ENCODE measurements around the gene FADS2. TPM values are rescaled to one million over a fixed set of nuclear protein-coding genes. Genes with fewer than 3 reads are reported as not detected.

FADS2 gene
- polyA plus RNA-seq, 1 experiment, result 327 TPM

DNA sequence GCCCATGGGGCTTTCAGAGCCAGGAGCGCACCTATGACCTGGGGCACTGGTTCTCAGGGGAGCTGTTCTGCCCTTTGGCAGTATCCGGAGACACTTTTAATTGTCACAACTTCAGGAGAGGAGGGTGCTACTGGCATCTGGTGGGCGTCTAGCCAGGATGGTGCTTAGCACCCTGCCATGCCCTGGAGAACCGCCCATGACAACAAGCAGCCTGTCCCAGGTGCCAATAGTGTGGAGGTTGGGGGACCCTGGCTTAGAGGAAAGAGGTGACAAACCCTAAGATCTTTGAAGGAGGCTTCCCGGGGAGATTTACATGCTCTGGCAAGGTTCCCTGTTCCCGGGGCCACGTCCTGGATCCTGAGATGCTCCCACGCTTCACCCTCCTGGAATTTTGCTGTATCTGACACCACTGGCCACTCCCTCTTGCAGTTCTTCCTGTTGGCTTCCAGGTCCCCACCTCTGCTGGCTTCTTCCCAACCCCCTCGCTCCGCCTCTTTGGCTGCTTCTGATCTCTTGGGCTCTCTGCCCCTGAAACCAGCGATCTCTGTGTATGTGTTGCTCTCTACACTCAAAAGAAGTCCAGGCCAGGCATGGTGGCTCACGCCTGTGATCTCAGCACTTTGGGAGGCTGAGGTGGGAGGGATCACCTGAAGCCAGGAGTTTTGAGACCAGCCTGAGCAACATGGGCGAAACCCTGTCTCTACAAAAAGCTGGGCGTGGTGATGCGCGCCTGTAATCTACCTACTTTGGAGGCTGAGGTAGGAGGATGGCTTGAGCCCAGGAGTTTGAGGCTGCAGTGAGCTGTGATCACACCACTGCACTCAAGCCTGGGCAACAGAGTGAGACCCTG lies 32.2 kb downstream of the FADS2 start:
- ChIA-PET CTCF (interaction anchor here (0.6 to 0.8 kb wide), 2 partner anchors 20 to 222 kb away, joined by 3 to 5 read pairs; no protein-coding TSS in a partner anchor), POLR2A (no interaction called here)

DNA sequence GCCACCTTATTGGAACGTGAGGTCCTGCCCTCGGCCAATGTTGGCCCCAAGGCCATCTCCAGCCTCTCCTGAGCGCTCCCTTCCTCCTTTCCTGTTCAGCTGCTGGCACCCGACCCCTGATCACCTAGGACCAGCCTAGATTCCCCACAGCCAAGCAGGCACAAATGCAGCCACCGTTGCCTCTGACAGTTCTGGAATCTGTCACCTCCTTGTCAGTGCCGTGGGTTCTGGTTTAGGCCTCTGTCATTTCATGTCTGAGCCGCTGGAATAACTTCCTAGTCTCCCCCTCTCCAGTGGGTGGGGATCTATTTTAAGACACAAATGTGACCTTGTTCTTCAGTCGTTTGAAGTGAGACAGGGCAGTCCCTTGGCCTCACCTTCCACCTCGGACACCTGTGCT lies 33.5 kb downstream of the FADS2 start:
- CTCF ChIA-PET, result interaction anchor here (1.2 to 2.6 kb wide), 2 partner anchors 9 to 37 kb away, joined by 4 to 12 read pairs; no protein-coding TSS in a partner anchor
- DNase-seq (ENCODE audit: low read depth), result no peak
- peaks cover 45% of the 10 kb centered on the region for H3K36me3 ChIP-seq (ENCODE audit: control insufficient read depth, insufficient read depth, low read length)
- H3K4me3 ChIP-seq (ENCODE audit: low read depth, low read length), result no peak overlapping the region
- POLR2A ChIA-PET, result no interaction called here
- H3K27me3 ChIP-seq (ENCODE audit: control insufficient read depth, insufficient read depth, low read length), result no peaks in the 10 kb centered on the region
- TF ChIP-seq, protein P1, sequence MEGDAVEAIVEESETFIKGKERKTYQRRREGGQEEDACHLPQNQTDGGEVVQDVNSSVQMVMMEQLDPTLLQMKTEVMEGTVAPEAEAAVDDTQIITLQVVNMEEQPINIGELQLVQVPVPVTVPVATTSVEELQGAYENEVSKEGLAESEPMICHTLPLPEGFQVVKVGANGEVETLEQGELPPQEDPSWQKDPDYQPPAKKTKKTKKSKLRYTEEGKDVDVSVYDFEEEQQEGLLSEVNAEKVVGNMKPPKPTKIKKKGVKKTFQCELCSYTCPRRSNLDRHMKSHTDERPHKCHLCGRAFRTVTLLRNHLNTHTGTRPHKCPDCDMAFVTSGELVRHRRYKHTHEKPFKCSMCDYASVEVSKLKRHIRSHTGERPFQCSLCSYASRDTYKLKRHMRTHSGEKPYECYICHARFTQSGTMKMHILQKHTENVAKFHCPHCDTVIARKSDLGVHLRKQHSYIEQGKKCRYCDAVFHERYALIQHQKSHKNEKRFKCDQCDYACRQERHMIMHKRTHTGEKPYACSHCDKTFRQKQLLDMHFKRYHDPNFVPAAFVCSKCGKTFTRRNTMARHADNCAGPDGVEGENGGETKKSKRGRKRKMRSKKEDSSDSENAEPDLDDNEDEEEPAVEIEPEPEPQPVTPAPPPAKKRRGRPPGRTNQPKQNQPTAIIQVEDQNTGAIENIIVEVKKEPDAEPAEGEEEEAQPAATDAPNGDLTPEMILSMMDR (IDR thresholded peaks at IDR 0.05; ENCODE audit: insufficient read depth, low read depth, low read length), result no peak

More for the DNA sequence above, 32.2 kb downstream of the FADS2 start:
- TF ChIP-seq, protein P1 (IDR thresholded peaks at IDR 0.05; ENCODE audit: insufficient read depth, low read depth, low read length), result no peak
- no peak for DNase-seq (ENCODE audit: low read depth)
- no peak overlapping the region for H3K4me3 ChIP-seq (ENCODE audit: low read depth, low read length)
- peaks cover 41% of the 10 kb centered on the region for H3K36me3 ChIP-seq (ENCODE audit: control insufficient read depth, insufficient read depth, low read length)
- H3K27me3 ChIP-seq (ENCODE audit: control insufficient read depth, insufficient read depth, low read length), result no peaks in the 10 kb centered on the region

GRCh38 chr11:61862714-61863547 lies 34.8 kb downstream of the FADS2 start:
- no peak for DNase-seq (ENCODE audit: low read depth)
- CTCF ChIA-PET, result interaction anchor here (1.2 to 2.6 kb wide), 2 partner anchors 8 to 36 kb away, joined by 4 to 12 read pairs; no protein-coding TSS in a partner anchor
- Histone ChIP-seq H3K4me3 (ENCODE audit: low read depth, low read length) (no peak overlapping the region), H3K36me3 (ENCODE audit: control insufficient read depth, insufficient read depth, low read length) (peaks cover 32% of the 10 kb centered on the region), H3K27me3 (ENCODE audit: control insufficient read depth, insufficient read depth, low read length) (no peaks in the 10 kb centered on the region)
- POLR2A ChIA-PET, result no interaction called here
- TF ChIP-seq, protein P1 (IDR thresholded peaks at IDR 0.05; ENCODE audit: insufficient read depth, low read depth, low read length), result no peak

- CTCF ChIA-PET, result interaction anchor here (1.8 to 2.6 kb wide), 2 partner anchors 35 to 244 kb away, joined by 6 to 12 read pairs; no protein-coding TSS in a partner anchor
- no peak overlapping the region for H3K4me3 ChIP-seq (ENCODE audit: low read depth, low read length)
- DNase-seq (ENCODE audit: low read depth), result no peak
- H3K36me3 ChIP-seq (ENCODE audit: control insufficient read depth, insufficient read depth, low read length), result peaks cover 32% of the 10 kb centered on the region
- TF ChIP-seq, protein P1 (IDR thresholded peaks at IDR 0.05; ENCODE audit: insufficient read depth, low read depth, low read length), result no peak
- H3K27me3 ChIP-seq (ENCODE audit: control insufficient read depth, insufficient read depth, low read length), result no peaks in the 10 kb centered on the region
- POLR2A ChIA-PET, result no interaction called here
These were observed 35.5 kb downstream of the FADS2 start for GRCh38 chr11:61863548-61864081.
